ENCODE measurements around the gene KRTAP5-9. TPM values are rescaled to one million over a fixed set of nuclear protein-coding genes. Genes with fewer than 3 reads are reported as not detected.
A peak's percentile ranks its signal among the peaks of the same experiment; 100 is the strongest.

Gene KRTAP5-9
- total and polyA plus RNA-seq, 9 of the 15 experiments (the other 6 are each of a cell fraction or from before 2014, with no cell fraction given) = not detected

DNA sequence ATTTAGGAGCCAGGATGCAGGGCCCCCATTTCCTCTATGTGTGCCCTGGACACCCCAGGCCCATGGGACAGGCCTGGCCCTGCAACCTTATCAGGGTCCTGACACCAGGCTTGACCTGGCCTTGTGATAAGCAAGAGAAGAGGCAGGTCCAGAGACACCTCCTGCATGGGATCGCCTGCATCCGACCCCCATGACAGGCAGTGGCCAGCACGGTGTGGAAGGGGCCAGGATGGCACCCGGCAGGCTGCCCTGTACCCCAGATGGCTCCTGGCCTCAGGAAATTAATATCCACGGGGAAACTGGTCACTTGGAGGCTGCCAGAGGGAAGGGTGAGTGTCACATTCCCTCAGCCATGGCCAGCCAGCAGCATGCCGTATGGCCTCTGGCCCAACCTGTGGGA, 6.8 kb downstream of the KRTAP5-9 start:
- no peaks in the 10 kb centered on the region for H3K9me1 ChIP-seq (ENCODE audit: control insufficient read depth, insufficient read depth, low read length)
- POLR2A ChIA-PET = no interaction called here
- in situ Hi-C loops (cut with MboI) (no loop called here), intact Hi-C loops (cut with micrococcal nuclease) (no loop called here)
- no peaks in the 10 kb centered on the region for H3K9me3 ChIP-seq (replicated peaks; ENCODE audit: control insufficient read depth, insufficient read depth, low read depth, low read length)
- FAIRE-seq (no peak), DNase-seq (ENCODE audit: extremely low read depth in 1 of 4, low spot score in 3 of 4) (no peak), ATAC-seq (no peak)
- peak overlapping the region in 1 of 2 experiments; percentile 18; a peak in 1 of 4 replicates for H3K9ac ChIP-seq (ENCODE audit: insufficient read depth in 1 of 2, low read depth in 2 of 2, low read length in 2 of 2)
- H3K4me2 ChIP-seq (ENCODE audit: insufficient read depth, low read length) = no peak overlapping the region
- peaks cover 0 to 3% of the 10 kb centered on the region in 2 experiments; a peak in 1 of 5 replicates for H3K4me1 ChIP-seq (replicated peaks in 1 of 2; ENCODE audit: control insufficient read depth in 2 of 2, insufficient read depth in 2 of 2, low read length in 2 of 2)
- WGBS (ENCODE audit: insufficient coverage, low coverage, missing lambda C conversion rate) = 8% methylated on average over 6 of the region's 6 CpGs
- H3K79me2 ChIP-seq (ENCODE audit: control insufficient read depth, insufficient read depth, low read length) = no peaks in the 10 kb centered on the region
- no peaks in the 10 kb centered on the region for H3K36me3 ChIP-seq (ENCODE audit: control insufficient read depth, insufficient read depth, low read length)
- H3K27ac ChIP-seq (ENCODE audit: extremely low read depth, low read depth, low read length) = no peak overlapping the region
- no peaks in the 10 kb centered on the region for H4K20me1 ChIP-seq (replicated peaks; ENCODE audit: control insufficient read depth, insufficient read depth, low read length)
- BruUV-seq (replicated peaks) = no TSS peak
- peaks cover 3 to 28% of the 10 kb centered on the region in 2 experiments; a peak in 3 of 5 replicates for H3K27me3 ChIP-seq (ENCODE audit: control insufficient read depth in 2 of 2, insufficient read depth in 2 of 2, low read length in 2 of 2)
- no peak for TF ChIP-seq RBFOX2 (IDR thresholded peaks at IDR 0.05; ENCODE audit: low read depth, low read length)
- TF ChIP-seq, protein P1, sequence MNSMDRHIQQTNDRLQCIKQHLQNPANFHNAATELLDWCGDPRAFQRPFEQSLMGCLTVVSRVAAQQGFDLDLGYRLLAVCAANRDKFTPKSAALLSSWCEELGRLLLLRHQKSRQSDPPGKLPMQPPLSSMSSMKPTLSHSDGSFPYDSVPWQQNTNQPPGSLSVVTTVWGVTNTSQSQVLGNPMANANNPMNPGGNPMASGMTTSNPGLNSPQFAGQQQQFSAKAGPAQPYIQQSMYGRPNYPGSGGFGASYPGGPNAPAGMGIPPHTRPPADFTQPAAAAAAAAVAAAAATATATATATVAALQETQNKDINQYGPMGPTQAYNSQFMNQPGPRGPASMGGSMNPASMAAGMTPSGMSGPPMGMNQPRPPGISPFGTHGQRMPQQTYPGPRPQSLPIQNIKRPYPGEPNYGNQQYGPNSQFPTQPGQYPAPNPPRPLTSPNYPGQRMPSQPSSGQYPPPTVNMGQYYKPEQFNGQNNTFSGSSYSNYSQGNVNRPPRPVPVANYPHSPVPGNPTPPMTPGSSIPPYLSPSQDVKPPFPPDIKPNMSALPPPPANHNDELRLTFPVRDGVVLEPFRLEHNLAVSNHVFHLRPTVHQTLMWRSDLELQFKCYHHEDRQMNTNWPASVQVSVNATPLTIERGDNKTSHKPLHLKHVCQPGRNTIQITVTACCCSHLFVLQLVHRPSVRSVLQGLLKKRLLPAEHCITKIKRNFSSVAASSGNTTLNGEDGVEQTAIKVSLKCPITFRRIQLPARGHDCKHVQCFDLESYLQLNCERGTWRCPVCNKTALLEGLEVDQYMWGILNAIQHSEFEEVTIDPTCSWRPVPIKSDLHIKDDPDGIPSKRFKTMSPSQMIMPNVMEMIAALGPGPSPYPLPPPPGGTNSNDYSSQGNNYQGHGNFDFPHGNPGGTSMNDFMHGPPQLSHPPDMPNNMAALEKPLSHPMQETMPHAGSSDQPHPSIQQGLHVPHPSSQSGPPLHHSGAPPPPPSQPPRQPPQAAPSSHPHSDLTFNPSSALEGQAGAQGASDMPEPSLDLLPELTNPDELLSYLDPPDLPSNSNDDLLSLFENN (IDR thresholded peaks at IDR 0.05; ENCODE audit: low read depth in 2 of 2, low read length in 2 of 2) = no peak
- no peak for TF ChIP-seq PPARD (CRISPR knock-in tag; IDR thresholded peaks at IDR 0.05)
- TF ChIP-seq, protein P2, sequence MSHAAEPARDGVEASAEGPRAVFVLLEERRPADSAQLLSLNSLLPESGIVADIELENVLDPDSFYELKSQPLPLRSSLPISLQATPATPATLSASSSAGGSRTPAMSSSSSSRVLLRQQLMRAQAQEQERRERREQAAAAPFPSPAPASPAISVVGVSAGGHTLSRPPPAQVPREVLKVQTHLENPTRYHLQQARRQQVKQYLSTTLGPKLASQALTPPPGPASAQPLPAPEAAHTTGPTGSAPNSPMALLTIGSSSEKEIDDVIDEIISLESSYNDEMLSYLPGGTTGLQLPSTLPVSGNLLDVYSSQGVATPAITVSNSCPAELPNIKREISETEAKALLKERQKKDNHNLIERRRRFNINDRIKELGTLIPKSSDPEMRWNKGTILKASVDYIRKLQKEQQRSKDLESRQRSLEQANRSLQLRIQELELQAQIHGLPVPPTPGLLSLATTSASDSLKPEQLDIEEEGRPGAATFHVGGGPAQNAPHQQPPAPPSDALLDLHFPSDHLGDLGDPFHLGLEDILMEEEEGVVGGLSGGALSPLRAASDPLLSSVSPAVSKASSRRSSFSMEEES (CRISPR knock-in tag; IDR thresholded peaks at IDR 0.05) = no peak
- no peak for TF ChIP-seq FUS (optimal IDR thresholded peaks at IDR 0.05; ENCODE audit: low read depth, low read length)
- no peak for TF ChIP-seq TAF7 (tag; IDR thresholded peaks at IDR 0.05)
- TF ChIP-seq ZNF444 (CRISPR knock-in tag; IDR thresholded peaks at IDR 0.05) = no peak
- CTCF ChIA-PET (ENCODE audit: low intra/inter-chr PET ratio) = no interaction called here
- no peak overlapping the region for H3K4me3 ChIP-seq
- H2AFZ ChIP-seq (ENCODE audit: low read depth, low read length) = no peak overlapping the region
